Transverse colon (tissue), 4 donors: ENCODE data around the gene ARPC1B. TPM values are rescaled to one million over a fixed set of nuclear protein-coding genes. Genes with fewer than 3 reads are reported as not detected.

Experiments
- DNase-seq: peaks from one replicate; pipeline ENCODE4 v3.0.0-alpha.2; 2019
- H3K27ac ChIP-seq, 4 donors: fragments of 200-600 bp; sonication (generic); 2 replicates each; pipeline ENCODE4 v1.5.1; 2016 to 2018; ENCODE audit warnings: inconsistent platforms in 4 of 4
- H3K27me3 ChIP-seq: fragments of 200-600 bp; sonication (generic); 2 replicates; pipeline ENCODE4 v1.5.1; 2017; ENCODE audit warnings: inconsistent platforms
- H3K36me3 ChIP-seq, 4 donors: fragments of 200-600 bp; sonication (generic); 2 replicates each; pipeline ENCODE4 v1.5.1; 2017 to 2019; ENCODE audit warnings: inconsistent platforms in 4 of 4
- H3K4me1 ChIP-seq, 4 donors: fragments of 200-600 bp; sonication (generic); 2 replicates each; pipeline ENCODE4 v1.5.1; 2017 to 2020; ENCODE audit warnings: inconsistent platforms in 4 of 4
- H3K4me3 ChIP-seq, 4 donors: fragments of 200-600 bp; sonication (generic); 1 replicate in 1 of 4; 2 replicates in 3 of 4; pipeline versions ENCODE4 v1.5.1 to v1.6.1; 2017 to 2019; ENCODE audit warnings: inconsistent platforms in 4 of 4
- H3K9me3 ChIP-seq, 2 donors: fragments of 200-600 bp; sonication (generic); 2 replicates each; pipeline ENCODE4 v1.5.1; 2017 to 2019; ENCODE audit warnings: inconsistent platforms in 2 of 2
- EP300 ChIP-seq: sonication (generic); formaldehyde crosslinking; IDR thresholded peaks from one replicate; pipeline ENCODE4 v1.6.1; 2017; ENCODE audit warnings: antibody characterized with exemption, low read depth
- POLR2A ChIP-seq: fragments of 450-650 bp; IDR thresholded peaks from one replicate; pipeline ENCODE4 v1.6.1; 2016; ENCODE audit warnings: antibody characterized with exemption, mild to moderate bottlenecking, moderate library complexity
- POLR2AphosphoS5 ChIP-seq, 3 donors: sonication (generic); formaldehyde crosslinking; IDR thresholded peaks; one replicate each; pipeline ENCODE4 v1.6.1; 2016; ENCODE audit warnings: antibody characterized with exemption in 3 of 3
- WGBS, 2 donors: methylation state at CpG; one replicate each; pipeline ENCODE4 v1.1.5; 2018; ENCODE audit warnings: low coverage in 1 of 2; 5-methylcytosine and 5-hydroxymethylcytosine counted together
- in situ Hi-C, 4 donors: fragments of 200-750 bp; cut with MboI; loops; one replicate each; pipeline versions ENCODE4 v1.15.0 to v1.15.1; 2017; ENCODE audit warnings: low sequenced_read_pairs in 3 of 4, low pct_ligation_motif_present in 1 of 4, low pct_unique_long_range_greater_than_20kb in 1 of 4
- intact Hi-C: fragments of 100-400 bp; cut with DNase I; formaldehyde crosslinking; loops from one replicate; pipeline ENCODE4 v1.15.1; 2023; ENCODE audit warnings: low total_unique reads
- total RNA-seq, 4 donors: library from RNA; depleted of rRNA; stranded (reverse); fragments of >200 nt; gene quantifications; one replicate each; pipeline ENCODE4 v1.1.0, GENCODE V29; 2016
- TF ChIP-seq, protein P1 (sequence below), 5 experiments: fragments of 200-600 bp in 3 of 5; fragments of 450-650 bp in 2 of 5; sonication (generic) in 3 of 5; IDR thresholded peaks; 1 replicate in 2 of 5; 2 replicates in 3 of 5; pipeline ENCODE4 v1.5.1; 2016 to 2017; ENCODE audit warnings: antibody characterized with exemption in 5 of 5, inconsistent platforms in 3 of 5, mild to moderate bottlenecking in 2 of 5, moderate library complexity in 1 of 5

Gene ARPC1B
- total RNA-seq, 4 donors from 2014 or later = 138 to 346 (median 186) TPM

DNA sequence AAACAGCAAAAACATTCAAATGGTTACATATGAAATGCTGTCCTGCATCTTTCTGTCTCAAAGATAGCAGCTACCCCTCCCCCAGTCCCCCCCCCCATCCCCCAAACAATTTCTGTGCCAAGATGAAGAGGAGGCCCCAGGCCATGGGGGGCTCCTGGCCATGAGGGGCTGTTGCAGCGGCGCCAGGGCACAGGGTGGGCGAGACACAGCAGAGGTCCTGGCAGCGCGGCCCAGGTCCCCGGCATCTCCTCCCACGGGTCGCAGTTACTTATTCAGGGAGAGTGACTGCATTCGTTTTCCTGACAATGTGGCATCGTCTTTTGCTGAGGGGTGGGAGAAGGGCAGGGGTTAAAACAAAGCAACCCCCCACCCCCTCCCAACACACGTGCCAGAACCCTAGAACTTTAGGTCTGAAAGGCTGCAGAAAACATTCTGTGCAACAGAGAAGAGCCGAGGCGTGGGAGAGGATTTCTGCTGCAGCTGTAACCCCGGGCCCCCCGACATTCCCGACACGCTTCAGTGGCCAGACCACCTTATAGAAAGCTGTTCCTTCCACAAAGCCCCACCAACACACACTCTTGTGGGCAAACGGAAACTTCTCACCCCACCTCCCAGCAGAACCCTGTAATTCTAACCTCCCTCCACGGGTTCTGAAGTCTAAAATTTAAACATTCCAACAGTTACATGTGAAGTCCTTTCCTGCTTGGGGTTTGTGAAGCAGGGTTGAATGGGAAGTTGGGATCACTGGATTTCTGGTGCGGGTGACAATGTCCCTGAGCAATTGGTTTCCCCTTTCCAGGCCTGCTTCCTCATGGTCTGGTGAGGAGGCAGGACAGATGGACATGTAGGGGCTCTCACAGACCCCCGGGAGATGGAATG, 22.1 kb downstream of the ARPC1B start:
- no peak for DNase-seq
- no peak overlapping the region for H3K4me3 ChIP-seq
- H3K4me1 ChIP-seq = peaks cover 17 to 19% (median 17%) of the 10 kb centered on the region in 4 donors
- peaks cover 0 to 29% (median 8%) of the 10 kb centered on the region in 4 donors for H3K36me3 ChIP-seq
- intact Hi-C loops = no loop called here
- 60 to 84% methylated on average over 2 to 21 of the region's 21 CpGs for WGBS, 2 donors
- H3K27me3 ChIP-seq = no peaks in the 10 kb centered on the region
- H3K27ac ChIP-seq = no peak overlapping the region
- H3K9me3 ChIP-seq = no peaks in the 10 kb centered on the region
- TF ChIP-seq, protein P1, sequence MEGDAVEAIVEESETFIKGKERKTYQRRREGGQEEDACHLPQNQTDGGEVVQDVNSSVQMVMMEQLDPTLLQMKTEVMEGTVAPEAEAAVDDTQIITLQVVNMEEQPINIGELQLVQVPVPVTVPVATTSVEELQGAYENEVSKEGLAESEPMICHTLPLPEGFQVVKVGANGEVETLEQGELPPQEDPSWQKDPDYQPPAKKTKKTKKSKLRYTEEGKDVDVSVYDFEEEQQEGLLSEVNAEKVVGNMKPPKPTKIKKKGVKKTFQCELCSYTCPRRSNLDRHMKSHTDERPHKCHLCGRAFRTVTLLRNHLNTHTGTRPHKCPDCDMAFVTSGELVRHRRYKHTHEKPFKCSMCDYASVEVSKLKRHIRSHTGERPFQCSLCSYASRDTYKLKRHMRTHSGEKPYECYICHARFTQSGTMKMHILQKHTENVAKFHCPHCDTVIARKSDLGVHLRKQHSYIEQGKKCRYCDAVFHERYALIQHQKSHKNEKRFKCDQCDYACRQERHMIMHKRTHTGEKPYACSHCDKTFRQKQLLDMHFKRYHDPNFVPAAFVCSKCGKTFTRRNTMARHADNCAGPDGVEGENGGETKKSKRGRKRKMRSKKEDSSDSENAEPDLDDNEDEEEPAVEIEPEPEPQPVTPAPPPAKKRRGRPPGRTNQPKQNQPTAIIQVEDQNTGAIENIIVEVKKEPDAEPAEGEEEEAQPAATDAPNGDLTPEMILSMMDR (IDR thresholded peaks at IDR 0.05) = no peak
- TF ChIP-seq POLR2A (no peak), EP300 (no peak), POLR2AphosphoS5 (IDR thresholded peaks at IDR 0.05) (no peak)
- in situ Hi-C loops = no loop called here

DNA sequence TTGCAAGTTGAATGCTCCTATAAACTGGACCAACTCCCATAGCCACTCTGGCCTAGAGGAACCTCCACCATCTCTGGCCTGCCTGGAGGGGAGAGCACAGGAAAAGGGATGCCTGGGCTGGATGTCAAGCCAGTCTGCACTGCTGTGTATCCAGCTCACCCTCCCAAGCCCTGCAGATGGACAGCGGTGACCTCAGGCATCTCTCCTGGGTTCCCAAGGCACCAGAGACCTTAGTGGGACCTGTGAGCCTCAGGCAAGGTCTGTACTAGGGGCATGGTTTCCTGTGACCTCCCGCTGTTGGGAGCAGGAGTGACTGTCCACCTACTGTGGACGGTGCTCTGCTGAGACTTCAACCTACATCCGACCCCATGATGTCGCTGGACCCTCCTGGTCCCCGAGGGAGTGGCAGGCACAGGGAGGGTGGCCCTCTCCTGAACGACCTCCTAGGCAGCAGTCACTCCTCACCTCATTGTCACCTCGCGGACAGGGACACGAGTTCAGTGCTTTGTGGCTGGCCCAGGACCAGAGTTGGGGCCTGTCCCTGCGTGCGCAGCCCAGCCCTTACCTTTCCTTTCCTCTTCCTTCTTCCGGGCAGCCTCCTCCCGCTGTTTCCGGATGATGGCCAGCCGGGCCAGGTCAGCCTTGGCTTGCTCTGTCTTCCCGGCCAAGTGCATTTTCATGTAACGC, 22.9 kb downstream of the ARPC1B start:
- no peak for DNase-seq
- no peak for TF ChIP-seq POLR2AphosphoS5 (IDR thresholded peaks at IDR 0.05)
- no peak for TF ChIP-seq EP300
- TF ChIP-seq, protein P1 (IDR thresholded peaks at IDR 0.05) = no peak
- TF ChIP-seq POLR2A = no peak
- Histone ChIP-seq H3K27ac (no peak overlapping the region), H3K4me1 (peaks cover 9 to 12% (median 11%) of the 10 kb centered on the region in 4 donors), H3K9me3 (no peaks in the 10 kb centered on the region), H3K36me3 (peaks cover 0 to 33% (median 8%) of the 10 kb centered on the region in 4 donors), H3K27me3 (no peaks in the 10 kb centered on the region), H3K4me3 (no peak overlapping the region)
- intact Hi-C loops (no loop called here), in situ Hi-C loops (no loop called here)
- 87 to 100% methylated on average over 1 to 18 of the region's 18 CpGs for WGBS, 2 donors

DNA sequence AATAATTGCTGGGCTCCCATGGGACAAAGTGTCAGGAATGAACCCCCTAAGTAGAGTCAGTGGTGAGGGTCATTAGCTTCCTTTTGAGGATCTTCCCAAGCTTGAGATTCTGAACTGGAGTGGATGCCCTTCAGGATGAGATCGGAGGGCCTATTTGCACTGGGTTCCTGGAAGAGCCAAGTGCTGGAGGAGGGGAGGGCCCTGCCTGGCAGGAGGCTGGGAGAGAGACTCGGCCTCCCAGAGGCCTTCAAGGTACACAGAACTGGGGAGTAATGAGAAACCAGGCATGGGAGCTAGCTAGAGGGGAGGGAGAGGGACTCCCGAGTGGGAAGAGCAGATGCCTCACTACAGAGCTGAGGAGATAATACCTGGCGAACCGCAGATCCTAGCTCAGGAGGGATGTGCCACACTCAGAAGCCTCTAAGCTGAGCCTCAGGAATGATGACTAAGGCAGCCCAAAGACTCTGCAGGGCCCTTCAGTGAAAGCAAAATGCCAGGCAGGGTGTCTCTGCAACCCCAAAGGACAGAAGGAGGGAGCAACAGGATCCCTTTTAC, 24.4 kb downstream of the ARPC1B start:
- intact Hi-C loops (no loop called here), in situ Hi-C loops (no loop called here)
- Histone ChIP-seq H3K9me3 (no peaks in the 10 kb centered on the region), H3K27ac (no peak overlapping the region), H3K4me3 (no peak overlapping the region), H3K4me1 (peaks cover 0 to 2% (median 0%) of the 10 kb centered on the region in 4 donors), H3K27me3 (no peaks in the 10 kb centered on the region), H3K36me3 (peaks cover 0 to 33% (median 11%) of the 10 kb centered on the region in 4 donors)
- 66 to 76% methylated on average over 4 to 5 of the region's 5 CpGs for WGBS, 2 donors
- DNase-seq = no peak
- TF ChIP-seq POLR2A (no peak), EP300 (no peak), POLR2AphosphoS5 (IDR thresholded peaks at IDR 0.05) (no peak)
- TF ChIP-seq, protein P1 (IDR thresholded peaks at IDR 0.05) = no peak

DNA sequence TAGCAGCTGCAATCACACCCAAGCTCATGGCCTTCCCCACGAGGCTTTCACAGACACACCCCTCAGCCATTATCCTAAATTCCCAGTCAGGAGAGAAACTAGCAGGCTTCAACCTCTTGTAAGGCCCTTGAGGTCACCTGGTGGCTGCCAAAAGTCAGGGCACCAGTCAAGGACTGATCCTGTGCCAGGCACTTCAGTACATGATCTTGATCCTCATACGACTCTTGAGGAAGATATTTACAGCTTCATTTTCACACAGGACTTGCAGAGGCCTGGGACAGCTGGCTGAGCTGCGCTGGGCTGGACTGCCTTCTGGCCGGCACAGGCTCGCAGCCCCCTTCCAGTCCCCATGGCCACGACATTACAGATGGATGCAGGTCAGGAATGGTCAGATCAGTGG, 25.1 kb downstream of the ARPC1B start:
- Histone ChIP-seq H3K36me3 (peaks cover 0 to 33% (median 11%) of the 10 kb centered on the region in 4 donors), H3K9me3 (no peaks in the 10 kb centered on the region), H3K4me3 (no peak overlapping the region), H3K27ac (no peak overlapping the region), H3K27me3 (no peaks in the 10 kb centered on the region), H3K4me1 (peaks cover 0 to 4% (median 0%) of the 10 kb centered on the region in 4 donors)
- DNase-seq = no peak
- TF ChIP-seq, protein P1 (IDR thresholded peaks at IDR 0.05) = no peak
- no peak for TF ChIP-seq POLR2AphosphoS5 (IDR thresholded peaks at IDR 0.05)
- in situ Hi-C loops (no loop called here), intact Hi-C loops (no loop called here)
- 80% methylated on average over 6 of the region's 6 CpGs; no CpG with 5 or more reads in 1 of the 2 donors for WGBS, 2 donors
